ENCODE measurements around the gene PDE11A.

The PDE11A gene

DNA sequence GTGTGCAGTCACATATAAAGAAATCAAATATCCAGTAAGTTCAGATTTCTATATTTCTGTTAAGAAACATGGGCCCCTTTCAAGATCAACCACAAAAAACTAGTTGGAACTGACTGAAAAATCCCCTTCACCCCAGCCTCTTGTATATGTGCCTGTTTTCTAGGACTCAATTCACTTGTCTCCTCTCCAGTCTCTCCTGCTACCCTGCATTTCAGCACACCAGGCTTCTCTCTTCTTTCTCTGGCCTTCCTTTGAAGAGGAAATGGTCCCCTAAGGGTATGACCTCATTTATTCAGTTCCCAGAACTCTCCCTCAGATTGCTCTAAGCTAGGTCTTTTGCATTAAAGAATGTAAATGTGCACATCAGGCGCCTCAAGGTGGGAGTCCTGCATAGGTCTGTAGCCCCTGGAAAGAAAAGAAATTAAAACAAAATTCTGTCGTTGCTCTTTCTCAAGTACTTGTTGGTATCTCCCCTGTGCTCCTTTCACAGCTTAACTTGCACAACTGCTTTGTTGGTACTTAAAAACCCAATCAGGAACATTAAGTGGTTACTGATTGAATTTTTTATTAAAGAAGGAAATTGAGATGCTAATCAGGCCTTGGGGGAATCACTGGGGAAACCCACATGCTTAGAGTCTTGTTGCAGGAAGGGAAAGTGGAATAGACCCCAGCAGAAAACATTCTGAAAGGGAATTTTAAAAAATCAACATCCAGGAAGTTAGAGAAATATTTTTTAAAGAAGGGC lies 401.6 kb downstream of the PDE11A start:
- Histone ChIP-seq H3K9ac (ENCODE audit: low read length) (no peak overlapping the region), H2AFZ (ENCODE audit: low read depth, low read length, severe bottlenecking) (no peak overlapping the region), H3K9me2 (replicated peaks; ENCODE audit: insufficient read depth, low read length) (no peaks in the 10 kb centered on the region), H3K9me3 (ENCODE audit: insufficient read depth, low read length) (no peaks in the 10 kb centered on the region), H3K27ac (ENCODE audit: low read depth, low read length) (no peak overlapping the region), H3K36me3 (ENCODE audit: low read length) (no peaks in the 10 kb centered on the region), H3K4me3 (ENCODE audit: insufficient read depth, low read length, poor library complexity, severe bottlenecking) (no peak overlapping the region), H3K27me3 (ENCODE audit: low read length) (no peaks in the 10 kb centered on the region), H4K20me1 (ENCODE audit: low read depth, low read length) (no peaks in the 10 kb centered on the region), H3F3A (ENCODE audit: insufficient read depth) (no peaks in the 10 kb centered on the region), H3K79me2 (ENCODE audit: insufficient read depth, low read length) (no peaks in the 10 kb centered on the region), H3K4me2 (ENCODE audit: low read depth, low read length, poor library complexity, severe bottlenecking) (no peak overlapping the region)
- no peak for TF ChIP-seq EZH2phosphoT487 (conservative IDR thresholded peaks at IDR 0.05; ENCODE audit: low read length)
- TF ChIP-seq, protein P1, sequence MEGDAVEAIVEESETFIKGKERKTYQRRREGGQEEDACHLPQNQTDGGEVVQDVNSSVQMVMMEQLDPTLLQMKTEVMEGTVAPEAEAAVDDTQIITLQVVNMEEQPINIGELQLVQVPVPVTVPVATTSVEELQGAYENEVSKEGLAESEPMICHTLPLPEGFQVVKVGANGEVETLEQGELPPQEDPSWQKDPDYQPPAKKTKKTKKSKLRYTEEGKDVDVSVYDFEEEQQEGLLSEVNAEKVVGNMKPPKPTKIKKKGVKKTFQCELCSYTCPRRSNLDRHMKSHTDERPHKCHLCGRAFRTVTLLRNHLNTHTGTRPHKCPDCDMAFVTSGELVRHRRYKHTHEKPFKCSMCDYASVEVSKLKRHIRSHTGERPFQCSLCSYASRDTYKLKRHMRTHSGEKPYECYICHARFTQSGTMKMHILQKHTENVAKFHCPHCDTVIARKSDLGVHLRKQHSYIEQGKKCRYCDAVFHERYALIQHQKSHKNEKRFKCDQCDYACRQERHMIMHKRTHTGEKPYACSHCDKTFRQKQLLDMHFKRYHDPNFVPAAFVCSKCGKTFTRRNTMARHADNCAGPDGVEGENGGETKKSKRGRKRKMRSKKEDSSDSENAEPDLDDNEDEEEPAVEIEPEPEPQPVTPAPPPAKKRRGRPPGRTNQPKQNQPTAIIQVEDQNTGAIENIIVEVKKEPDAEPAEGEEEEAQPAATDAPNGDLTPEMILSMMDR (IDR thresholded peaks at IDR 0.05; ENCODE audit: insufficient read depth, low read length, poor library complexity, severe bottlenecking) = no peak

DNA sequence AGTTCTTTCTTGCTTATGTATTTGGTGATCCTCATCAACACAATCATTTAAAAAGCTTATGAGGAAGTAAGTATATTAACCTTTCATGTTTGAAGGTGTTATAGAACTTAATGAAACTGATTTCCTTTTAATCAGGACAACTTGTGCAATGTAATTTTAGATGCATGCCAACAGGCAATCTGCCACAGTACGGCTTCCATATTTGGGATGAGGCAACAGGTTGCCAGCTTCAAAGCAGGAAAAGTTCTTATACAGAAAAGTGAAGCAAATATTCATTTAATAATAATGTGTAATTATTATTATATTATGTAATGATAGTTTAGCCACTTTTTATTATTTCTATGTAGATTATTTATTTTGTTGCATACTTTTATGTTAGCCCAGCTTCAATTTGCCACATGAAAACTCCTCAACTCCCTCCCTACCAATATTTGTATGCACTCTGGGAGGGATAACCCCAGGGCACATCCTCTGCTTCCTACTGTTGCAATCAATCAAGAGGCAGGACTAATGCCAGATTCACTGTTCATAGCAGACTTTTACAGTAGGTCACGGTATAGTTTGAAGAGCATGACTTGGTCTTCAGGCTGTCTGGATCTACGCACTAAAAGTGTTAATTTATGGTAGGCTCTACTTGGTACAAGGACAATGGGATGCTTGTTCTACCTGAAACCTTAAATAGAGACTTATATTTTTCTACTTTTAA lies 402.8 kb downstream of the PDE11A start:
- H4K20me1 ChIP-seq (ENCODE audit: low read depth, low read length) = no peaks in the 10 kb centered on the region
- no peak overlapping the region for H3K27ac ChIP-seq (ENCODE audit: low read depth, low read length)
- no peaks in the 10 kb centered on the region for H3K36me3 ChIP-seq (ENCODE audit: low read length)
- no peak overlapping the region for H3K4me2 ChIP-seq (ENCODE audit: low read depth, low read length, poor library complexity, severe bottlenecking)
- no peaks in the 10 kb centered on the region for H3F3A ChIP-seq (ENCODE audit: insufficient read depth)
- H3K79me2 ChIP-seq (ENCODE audit: insufficient read depth, low read length) = no peaks in the 10 kb centered on the region
- H3K9ac ChIP-seq (ENCODE audit: low read length) = no peak overlapping the region
- no peaks in the 10 kb centered on the region for H3K27me3 ChIP-seq (ENCODE audit: low read length)
- no peak for TF ChIP-seq EZH2phosphoT487 (conservative IDR thresholded peaks at IDR 0.05; ENCODE audit: low read length)
- TF ChIP-seq, protein P1 (IDR thresholded peaks at IDR 0.05; ENCODE audit: insufficient read depth, low read length, poor library complexity, severe bottlenecking) = no peak
- H2AFZ ChIP-seq (ENCODE audit: low read depth, low read length, severe bottlenecking) = no peak overlapping the region
- H3K4me3 ChIP-seq (ENCODE audit: insufficient read depth, low read length, poor library complexity, severe bottlenecking) = no peak overlapping the region
- no peaks in the 10 kb centered on the region for H3K9me2 ChIP-seq (replicated peaks; ENCODE audit: insufficient read depth, low read length)
- no peaks in the 10 kb centered on the region for H3K9me3 ChIP-seq (ENCODE audit: insufficient read depth, low read length)

DNA sequence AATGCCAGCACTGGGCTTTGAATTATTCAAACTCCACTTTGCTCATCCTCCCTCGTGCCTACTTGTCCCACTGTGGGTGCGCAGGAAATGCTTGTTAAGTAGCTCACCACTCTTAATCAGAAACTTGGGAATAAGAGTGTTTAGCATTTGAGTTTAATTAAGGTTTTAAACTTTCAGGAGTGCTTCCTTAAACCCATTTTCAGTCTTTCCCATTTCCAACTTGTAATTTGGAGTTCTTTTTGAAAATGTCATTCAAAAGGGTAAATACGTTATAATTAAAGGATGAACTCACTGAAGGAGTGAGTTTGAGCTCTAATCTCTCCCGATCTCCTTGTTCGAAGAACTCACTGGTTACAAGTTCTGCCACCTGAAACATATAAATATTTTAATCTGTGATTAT lies 403.4 kb downstream of the PDE11A start:
- Histone ChIP-seq H2AFZ (ENCODE audit: low read depth, low read length, severe bottlenecking) (no peak overlapping the region), H3K27me3 (ENCODE audit: low read length) (no peaks in the 10 kb centered on the region)
- TF ChIP-seq EZH2phosphoT487 (conservative IDR thresholded peaks at IDR 0.05; ENCODE audit: low read length) = no peak
- TF ChIP-seq, protein P1 (IDR thresholded peaks at IDR 0.05; ENCODE audit: insufficient read depth, low read length, poor library complexity, severe bottlenecking) = no peak

More for the DNA sequence above, 403.4 kb downstream of the PDE11A start:
- Histone ChIP-seq H3K27ac (ENCODE audit: low read depth, low read length) (no peak overlapping the region), H3K9me2 (replicated peaks; ENCODE audit: insufficient read depth, low read length) (no peaks in the 10 kb centered on the region), H3K9ac (ENCODE audit: low read length) (no peak overlapping the region), H3K4me3 (ENCODE audit: insufficient read depth, low read length, poor library complexity, severe bottlenecking) (no peak overlapping the region), H3K4me2 (ENCODE audit: low read depth, low read length, poor library complexity, severe bottlenecking) (no peak overlapping the region), H3F3A (ENCODE audit: insufficient read depth) (no peaks in the 10 kb centered on the region), H3K36me3 (ENCODE audit: low read length) (no peaks in the 10 kb centered on the region), H3K79me2 (ENCODE audit: insufficient read depth, low read length) (no peaks in the 10 kb centered on the region), H4K20me1 (ENCODE audit: low read depth, low read length) (no peaks in the 10 kb centered on the region), H3K9me3 (ENCODE audit: insufficient read depth, low read length) (no peaks in the 10 kb centered on the region)

Data from SU-DHL-6 (cell line).